HG02763 (cell line): Measurements from ENCODE around the gene NCBP3.
A peak's percentile ranks its signal among the peaks of the same experiment; 100 is the strongest.
"Not testable (repeated sequence)": the region's sequence is repeated elsewhere in the genome, so short reads cannot be mapped to it uniquely, and the experiment has no call there.

ENCODE experiments used
- ATAC-seq: cut with Tn5 transposase; IDR thresholded peaks from one replicate; pipeline ENCODE4 v1.9.1; 2021; ENCODE audit warnings: mild to moderate bottlenecking, moderate library complexity; ENCODE audit not compliant: unreplicated experiment

The NCBP3 gene

DNA sequence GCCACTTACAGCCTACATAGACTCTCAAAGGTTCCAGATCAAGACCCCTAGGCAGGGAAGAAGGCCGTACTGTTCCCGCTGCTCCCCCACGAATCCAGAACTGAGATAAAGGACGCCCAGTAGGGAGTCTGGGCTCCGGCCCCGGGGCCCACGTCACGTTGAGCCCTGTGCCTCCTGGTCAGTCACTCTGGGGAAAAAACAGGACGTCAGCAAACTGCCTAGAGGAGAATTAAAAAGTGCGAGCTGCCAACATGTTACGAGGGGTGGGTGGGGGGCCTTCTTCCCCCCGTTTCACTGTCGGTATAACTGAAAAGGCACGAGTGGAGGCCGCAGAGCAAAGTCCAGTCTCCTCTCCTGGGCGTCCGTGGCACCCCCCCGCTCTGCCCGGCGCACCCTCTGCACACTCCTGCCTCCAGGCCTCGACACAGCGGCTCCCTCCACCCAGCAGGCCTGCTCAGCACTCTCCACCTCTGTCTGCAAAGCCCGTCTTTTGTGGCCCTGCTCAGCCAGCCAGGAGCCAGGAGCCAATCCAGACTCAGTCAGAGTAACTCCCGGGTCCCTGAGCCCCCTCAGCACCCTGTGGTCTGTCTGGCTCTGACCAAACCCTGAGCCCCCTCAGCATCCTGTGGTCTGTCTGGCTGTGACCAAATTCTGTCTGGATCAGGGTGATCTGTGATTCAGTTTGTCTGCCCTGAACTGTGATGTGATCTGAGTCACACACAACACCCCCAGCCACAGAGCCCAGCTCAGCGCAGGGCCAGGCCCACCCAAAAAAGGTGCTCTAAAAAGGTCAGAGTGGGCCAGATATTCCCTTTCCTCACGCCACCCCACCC is 51.3 kb downstream of the NCBP3 start:
- no peak for ATAC-seq

DNA sequence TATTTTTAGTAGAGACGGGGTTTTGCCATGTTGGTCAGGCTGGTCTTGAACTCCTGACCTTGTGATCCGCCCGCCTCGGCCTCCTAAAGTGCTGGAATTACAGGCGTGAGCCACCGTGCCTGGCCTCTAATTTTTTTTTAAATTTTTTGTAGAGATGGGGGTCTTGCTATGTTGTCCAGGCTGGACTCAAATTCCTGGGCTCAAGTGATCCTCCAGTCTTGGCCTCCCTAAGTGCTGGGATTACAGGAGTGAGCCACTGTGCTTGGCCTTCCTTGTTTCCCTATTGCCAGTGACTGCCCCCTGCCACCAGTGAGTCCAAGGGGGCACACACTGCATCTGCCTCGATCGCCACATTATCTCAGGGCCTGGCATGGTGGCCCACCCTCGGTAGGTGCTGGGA is 51.9 kb downstream of the NCBP3 start:
- ATAC-seq: not testable (repeated sequence)

DNA sequence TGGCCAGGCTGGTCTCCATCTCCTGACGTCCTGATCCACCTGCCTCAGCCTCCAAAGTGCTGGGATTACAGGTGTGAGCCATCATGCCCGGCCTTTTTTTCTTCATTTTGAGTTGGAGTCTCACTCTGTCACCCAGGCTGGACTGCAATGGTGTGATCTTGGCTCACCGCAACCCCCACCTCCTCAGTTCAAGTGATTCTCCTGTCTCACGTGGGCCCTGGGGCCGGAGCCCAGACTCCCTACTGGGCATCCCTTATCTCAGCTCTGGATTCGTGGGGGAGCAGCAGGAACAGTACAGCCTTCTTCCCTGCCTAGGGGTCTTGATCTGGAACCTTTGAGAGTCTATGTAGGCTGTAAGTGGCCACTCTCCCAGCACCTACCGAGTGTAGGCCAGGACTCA is 52.8 kb downstream of the NCBP3 start:
- not testable (repeated sequence) for ATAC-seq

DNA sequence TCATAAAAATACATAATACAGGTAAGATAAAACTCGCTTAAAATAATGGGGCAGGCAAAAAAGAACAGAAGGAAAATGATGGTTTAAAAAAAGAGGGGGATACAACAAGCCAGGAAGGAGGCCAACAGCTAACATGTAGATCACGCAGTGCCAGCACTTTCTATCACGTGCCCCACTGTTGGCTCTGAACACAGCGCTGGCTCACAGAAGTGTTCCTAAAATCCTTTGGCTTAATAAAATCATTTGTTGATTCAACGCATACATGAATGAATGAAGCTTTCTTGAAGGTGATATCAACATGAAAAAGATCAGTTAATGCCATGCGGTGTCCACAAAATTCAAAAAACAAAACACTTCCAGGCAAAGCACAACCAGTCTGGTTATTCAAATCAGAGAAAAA is 53.6 kb downstream of the NCBP3 start:
- ATAC-seq: no peak

DNA sequence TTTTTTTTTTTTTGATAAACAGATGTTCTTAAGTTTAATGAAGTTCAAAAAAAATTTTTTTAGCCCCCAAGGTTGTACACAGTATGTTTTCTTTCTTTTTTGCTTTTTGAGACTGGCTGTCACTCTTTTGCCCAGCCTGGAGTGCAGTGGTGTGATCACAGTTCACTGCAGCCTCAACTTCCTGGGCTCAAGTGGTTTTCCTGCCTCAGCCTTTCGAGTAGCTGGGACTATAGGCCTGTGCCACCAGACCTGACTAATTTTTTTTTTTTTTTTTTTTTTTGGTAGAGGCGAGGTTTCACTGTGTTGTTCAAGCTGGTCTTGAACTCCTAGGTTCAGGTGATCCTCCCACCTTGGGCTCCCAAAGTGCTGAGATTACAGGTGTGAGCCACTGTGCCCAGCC is 57.8 kb downstream of the NCBP3 start:
- no peak for ATAC-seq

DNA sequence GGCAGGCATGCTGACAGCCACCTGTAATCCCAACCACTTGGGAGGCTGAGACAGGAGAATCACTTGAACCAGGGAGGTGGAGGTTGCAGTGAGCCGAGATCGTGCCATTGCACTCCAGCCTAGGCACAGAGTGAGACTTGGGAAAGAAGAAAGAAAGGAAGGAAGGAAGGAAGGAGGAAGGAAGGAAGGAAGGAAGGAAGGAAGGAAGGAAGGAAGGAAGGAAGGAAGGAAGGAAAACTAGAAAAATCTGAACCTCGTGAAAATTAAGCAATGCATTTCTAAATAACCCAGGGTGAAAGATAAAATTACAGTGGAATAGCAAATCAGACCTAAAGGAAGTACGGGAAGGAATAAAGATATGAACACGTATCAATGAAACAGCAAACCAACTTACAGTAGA is 60.7 kb downstream of the NCBP3 start:
- ATAC-seq: not testable (repeated sequence)

DNA sequence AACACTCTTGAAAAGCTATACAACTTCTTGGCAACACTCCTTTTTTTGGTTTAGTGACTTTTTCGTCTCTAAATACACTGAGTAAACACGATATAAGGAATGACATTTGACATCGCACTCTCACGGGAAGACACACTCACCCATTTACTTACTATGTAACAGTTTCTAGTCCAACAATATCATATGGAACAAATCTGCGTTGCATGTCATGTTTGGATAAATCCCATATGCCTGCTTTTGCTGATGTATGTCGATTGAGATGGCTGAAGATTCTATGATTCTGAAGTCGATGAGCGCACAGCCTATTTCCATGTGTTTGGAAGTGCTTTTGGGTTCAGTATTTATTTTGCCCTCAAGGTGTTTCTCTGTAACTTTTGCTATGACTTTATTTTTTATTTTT is 63.3 kb downstream of the NCBP3 start:
- ATAC-seq: no peak

DNA sequence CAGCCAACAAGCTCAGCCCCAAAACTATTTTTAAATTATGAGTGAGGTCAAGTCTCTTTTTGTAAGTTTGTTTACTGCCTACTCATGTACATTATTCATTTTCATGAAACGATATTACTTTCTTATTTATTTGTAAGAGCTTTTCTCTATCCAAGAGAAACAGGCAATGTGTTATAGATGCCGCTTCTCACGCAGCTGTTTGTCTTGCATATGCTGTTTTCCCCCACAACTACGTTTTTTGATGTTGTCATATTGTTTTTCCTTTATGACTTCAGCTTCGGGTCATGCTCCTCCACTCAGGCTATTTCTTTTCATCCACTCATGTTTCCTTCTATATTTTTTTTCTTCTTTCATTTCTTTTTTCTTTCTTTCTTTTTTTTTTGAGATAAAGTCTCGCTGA is 65.1 kb downstream of the NCBP3 start:
- no peak for ATAC-seq

DNA sequence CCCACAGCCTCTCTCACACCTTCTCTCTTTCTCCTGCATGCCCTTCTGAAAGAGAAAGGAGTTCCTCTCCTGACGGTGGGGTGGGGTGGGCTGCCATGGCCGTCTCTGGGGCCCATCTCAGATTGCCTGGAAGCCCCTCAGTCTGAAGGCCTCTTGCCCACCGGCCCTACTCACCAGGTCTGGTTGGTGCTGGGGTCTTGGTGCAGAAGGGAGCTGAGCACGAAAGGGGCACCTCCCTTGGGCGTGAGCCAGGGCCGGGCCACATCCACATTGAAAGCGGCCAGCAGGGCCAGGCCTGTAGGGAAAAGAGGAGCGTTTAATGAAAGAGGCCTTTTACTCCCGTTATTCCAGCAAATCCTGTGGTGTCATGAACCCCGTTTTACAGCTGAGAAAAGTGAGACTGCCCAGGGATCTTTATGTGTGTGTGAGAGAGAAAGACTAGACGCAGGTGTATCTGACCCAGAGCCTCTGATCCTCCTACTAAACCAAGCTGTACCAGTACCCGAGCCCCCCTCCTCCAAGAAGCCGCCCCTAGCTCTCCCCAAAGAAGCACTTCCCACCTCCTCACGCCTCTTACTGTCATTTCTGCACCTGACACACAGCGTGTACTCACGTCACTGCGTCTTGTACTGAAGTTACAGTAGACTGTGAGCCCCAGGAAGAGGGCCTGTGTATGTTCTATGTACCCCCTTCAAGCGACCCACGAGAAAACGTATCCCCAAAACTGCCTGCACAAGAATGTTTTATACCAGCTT is 68.5 kb downstream of the NCBP3 start:
- no peak for ATAC-seq

DNA sequence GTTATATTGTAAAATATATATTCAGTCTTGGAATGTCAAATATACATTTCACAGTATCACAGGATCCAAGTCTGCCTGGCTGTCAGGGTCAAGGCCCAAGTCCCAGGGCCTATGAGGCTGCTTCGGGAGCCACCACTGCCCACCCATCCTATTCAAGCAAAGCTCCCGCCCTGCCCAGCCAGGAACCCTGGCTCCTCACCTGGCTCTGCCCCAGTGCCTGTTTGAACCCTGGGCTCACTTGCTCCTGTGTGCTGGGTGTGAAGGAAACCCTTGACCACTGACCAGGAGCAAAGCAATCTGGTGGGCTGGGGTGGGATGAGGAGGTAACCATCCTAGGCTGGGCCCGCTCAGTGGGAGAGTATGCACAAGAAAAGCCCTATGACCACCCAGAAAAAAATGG is 72.1 kb downstream of the NCBP3 start:
- ATAC-seq: no peak

DNA sequence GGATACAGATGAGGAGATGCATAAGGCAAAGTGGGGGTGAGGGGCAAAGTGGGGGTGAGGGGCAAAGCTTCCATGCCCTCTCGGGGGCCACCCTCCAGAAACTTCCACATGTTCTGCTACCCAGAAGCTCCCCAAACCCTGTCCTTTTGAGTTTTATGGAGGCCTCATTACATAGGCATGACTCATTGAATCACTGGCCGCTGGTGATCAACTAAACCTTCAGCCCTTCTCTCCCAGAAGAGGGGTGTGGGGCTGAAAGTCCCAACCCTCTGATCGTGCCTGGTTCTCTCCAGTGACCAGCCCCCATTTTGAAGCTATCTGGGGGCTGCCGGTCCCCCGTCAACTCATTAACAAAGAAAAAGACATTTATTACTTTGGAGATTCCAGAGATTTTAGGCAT is 72.5 kb downstream of the NCBP3 start:
- ATAC-seq: no peak

DNA sequence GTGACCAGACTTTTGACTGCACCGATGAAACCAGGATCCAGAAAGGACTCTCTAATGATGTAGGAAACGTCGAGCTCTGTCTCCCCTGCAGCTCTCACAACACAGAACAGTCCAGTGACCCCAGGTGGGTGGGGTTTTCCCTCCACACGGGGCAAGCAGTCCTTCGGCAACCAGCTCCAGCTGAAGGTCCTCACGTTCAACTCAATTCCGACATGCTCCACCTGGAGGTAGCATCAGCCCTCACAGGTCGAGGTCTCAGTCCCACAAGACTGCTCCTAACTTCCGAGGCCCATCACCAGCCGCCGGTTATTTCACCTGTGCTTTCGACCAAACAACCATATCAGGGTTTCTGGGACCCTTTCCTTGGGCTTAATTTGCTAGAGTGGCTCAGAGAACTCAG is 73.3 kb downstream of the NCBP3 start:
- no peak for ATAC-seq

DNA sequence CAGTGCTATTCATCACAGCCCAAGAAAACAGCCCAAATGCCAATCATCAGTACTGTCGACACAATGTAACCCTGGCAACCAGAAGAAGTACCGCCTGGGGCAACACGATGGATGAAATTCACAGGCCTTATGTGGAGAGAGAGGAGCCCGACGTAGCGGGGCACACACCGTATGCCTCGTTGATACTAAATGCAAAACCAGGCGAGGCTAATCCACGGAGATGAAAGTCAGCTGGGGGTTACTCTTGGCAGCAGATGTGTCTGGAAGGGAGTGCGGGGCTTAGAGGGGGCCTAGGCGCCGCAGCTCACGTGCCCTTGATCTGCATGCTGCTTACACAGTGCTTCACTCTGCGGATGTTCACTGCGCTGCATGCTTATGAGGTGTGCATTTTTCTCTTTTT is 74.9 kb downstream of the NCBP3 start:
- ATAC-seq: no peak

DNA sequence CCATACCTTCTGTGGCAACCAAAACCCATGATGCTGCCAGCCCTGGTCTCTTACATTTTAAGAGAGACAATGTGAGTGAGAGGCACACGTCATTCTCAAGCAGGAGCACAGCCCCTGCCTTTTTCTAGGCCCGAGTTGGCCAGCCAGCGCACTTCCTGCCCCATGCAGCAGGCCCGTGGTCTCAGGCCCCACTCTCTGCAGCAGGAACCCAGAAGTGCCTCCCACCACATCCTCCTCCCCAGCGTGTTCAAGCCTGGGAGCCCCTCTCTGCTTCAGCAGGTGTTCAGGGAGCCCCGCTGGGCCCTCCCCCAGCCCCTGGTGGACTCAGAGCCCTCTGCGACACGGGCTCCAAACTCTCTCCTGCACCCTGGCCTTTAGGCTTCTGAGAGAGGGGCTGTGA is 75.6 kb downstream of the NCBP3 start:
- ATAC-seq: no peak

DNA sequence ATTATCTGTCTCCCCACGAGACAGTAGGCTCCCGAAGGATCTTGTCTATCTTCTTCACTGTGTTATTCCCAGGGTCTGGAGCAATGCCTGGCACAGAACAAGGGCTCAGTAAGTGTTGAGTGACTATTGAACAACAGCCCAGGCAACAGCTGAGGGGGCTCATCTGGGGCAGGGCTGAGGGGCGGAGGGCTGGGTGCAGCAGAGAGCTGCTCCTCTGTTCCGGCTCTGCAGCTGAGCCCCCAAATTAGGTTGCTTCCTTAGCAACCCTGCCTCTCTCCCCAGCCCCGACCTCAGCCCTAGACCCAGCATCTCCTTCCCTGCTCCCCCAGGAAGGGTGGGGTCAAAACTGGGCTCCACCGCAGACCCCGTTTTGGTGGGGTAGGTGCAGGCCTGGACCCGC is 77.3 kb downstream of the NCBP3 start:
- ATAC-seq: no peak

DNA sequence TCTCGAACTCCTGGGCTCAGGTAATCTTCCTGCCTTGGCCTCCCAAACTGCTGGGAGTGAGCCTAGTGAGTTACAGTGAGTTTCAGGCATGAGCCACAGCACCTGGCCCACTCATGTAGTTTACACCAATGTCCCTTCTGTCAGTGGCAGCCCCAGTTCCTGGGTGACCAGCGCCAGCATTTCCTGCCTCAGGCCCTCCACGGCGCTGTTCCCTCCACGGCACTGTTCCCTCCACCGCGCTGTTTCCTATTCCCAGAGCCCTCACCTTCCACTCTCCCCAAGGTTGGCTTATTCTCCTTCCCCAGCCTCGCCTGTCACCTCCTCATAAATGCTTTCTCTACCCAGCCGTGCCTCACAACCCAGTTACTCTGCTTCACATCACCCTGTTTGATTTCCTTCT is 77.7 kb downstream of the NCBP3 start:
- ATAC-seq: no peak

DNA sequence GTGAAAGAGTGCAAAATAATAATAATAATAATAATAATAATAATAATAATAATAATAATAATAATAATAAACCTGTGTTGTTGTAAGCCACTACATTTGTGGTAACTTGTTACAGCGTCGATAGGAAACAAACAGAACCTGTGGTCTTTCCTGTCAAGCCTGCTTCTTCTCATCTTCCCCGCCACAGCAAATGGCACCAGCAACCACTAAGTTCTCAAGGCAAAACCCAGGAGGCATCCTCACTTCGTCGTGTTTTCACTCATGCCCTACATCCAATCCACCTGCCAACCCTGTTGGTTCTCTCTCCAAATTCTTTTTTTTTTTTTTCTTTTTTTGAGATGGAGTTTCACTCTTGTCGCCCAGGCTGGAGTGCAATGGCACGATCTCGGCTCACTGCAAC is 79.3 kb downstream of the NCBP3 start:
- no peak for ATAC-seq

DNA sequence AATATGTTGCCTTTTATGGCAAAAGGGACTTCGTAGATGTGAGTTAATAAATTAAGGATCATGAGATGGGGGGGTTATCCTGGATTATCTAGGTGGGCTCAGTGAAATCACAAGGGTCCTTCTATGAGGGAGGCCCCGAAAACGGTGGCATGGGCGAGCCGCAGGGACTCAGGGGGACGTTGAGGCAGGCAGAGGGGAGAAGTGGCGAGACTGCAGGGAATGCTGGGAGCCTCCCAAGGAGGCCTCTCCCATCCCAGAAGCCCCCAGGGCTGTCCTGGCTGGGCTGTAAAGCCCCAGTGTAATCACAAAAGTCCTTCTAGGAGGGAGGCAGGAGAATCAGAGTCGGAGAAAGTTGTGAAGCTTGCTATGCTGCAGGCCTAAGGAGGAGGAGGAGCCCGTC is 80.1 kb downstream of the NCBP3 start:
- ATAC-seq: no peak

DNA sequence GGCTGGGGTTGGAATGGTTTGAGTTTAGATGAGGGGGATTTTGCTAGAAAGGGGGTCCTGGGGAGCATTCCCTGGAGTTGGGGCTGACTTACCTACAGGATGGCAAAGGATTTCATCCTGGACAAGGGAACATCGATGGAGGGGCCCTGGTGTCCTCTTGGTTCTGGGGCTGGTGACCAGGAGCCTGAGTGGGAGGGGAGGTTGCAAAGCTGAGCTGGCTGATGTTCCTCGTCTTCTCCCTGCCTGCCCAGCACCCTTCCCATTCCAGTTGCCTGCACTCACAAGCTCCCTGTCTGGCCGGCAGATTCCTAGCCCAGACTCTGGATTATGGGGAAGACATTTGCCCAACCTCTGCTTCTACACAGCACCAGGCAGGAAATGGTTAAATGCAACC is 82.3 kb downstream of the NCBP3 start:
- ATAC-seq: no peak

DNA sequence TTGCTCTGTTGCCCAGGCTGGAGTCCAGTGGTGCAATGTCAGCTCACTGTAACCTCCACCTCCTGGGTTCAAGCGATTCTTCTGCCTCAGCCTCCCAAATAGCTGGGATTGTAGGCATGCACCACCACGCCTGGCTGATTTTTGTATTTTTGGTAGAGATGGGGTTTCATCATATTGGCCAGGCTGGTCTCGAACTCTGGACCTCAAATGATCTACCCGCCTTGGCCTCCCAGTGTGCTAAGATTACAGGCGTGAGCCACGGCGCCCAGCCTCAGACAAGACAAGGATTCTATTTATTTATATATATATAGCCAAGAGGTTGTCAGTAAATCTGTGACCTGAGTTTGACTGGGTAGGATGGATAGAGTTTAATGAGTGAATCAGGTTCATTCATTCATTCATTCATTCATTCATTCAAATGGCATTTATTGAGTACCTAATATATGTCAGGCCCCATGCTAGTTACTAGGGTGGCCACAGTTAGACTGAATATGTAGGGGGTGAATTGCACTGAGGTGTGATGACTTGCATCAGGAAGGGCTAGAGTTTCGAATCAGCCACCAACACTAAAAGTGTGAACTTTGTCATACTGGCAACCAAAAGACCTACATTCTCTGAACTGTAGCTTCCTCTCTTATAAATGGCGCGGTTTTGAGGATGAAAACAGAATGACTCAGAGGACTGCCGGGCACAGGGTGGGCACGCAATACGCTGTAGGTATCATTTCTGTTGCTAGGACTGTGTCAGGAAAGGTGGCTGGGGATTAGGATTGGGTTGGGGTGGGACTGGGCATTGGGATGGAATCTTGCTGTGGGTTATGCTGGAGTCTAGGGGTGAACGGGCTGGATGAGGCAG is 82.9 kb downstream of the NCBP3 start:
- peak; percentile 47 for ATAC-seq

DNA sequence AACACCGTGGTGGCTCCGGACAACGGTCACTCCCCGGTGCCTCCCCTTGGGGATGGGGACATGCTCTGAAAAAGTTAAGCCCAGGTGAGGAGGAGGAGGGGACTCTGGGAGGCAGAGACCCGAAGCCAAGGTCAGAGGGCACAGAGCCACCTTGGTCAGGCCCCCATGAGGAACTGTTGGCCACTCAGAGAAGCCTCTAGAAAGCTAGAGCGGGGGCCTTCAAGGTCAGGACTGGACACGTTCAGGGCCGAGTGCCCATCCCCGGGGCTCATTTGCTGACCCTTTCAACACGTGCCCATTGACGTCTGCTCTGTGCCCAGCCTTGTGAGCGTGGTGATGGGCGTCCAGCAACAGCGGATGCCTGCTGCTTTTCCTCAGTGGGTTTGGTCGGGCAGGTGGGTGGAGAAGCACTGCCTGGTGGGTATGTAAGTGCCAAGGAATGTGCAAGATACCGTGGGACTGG is 84.1 kb downstream of the NCBP3 start:
- ATAC-seq: no peak
